HCT116 (cell line): ENCODE data around the gene TUBA4A. TPM values are rescaled to one million over a fixed set of nuclear protein-coding genes. Genes with fewer than 3 reads are reported as not detected.

Experiments
- ATAC-seq: fragments of 200-7000 bp; cut with Tn5 transposase; 2 replicates; pipeline ENCODE4 v1.9.1; 2020; ENCODE audit warnings: mild to moderate bottlenecking, moderate library complexity
- BruUV-seq: library from RNA; stranded (reverse); fragments of 400-500 nt; replicated peaks from 2 replicates; lab custom pipeline; 2021; lab: Mats Ljungman, UMichigan
- CTCF ChIA-PET: fragments of 300-600 bp; sonication (Branson Sonifier 250); formaldehyde crosslinking; loops from one replicate; lab custom pipeline; 2021; ENCODE audit warnings: antibody characterized with exemption; lab: Charles Lee
- POLR2A ChIA-PET: fragments of 300-600, 350-600 bp; sonication (Branson Sonifier 250); formaldehyde crosslinking; loops from one replicate; lab custom pipeline; 2021; ENCODE audit warnings: antibody characterized with exemption; lab: Charles Lee
- RAD21 ChIA-PET, 2 experiments: fragments of 300-600 bp; sonication (Branson Sonifier 250); formaldehyde crosslinking; loops; one replicate each; lab custom pipeline; 2023; ENCODE audit warnings: low total read pairs in 2 of 2; ENCODE audit not compliant: uncharacterized antibody in 2 of 2, unreplicated experiment in 2 of 2, low non-redundant PET in 1 of 2; lab: Charles Lee
- DNase-seq: peaks from one replicate; pipeline ENCODE4 v3.0.0-alpha.2; 2010; ENCODE audit warnings: low read depth, low spot score
- H2AFZ ChIP-seq: fragments of 200-600 bp; shearing (Covaris generic), sonication (generic); 2 replicates; pipeline ENCODE4 v1.6.1; 2017; ENCODE audit warnings: low read depth, mixed run types, mixed read lengths, antibody characterized with exemption, low read length; ENCODE audit not compliant: poor library complexity, severe bottlenecking
- H3K27ac ChIP-seq: 2 replicates; pipeline ENCODE4 v1.5.1; 2012; ENCODE audit warnings: low read depth, low read length
- H3K27me3 ChIP-seq: fragments of 200-600 bp; sonication (generic); 2 replicates; pipeline ENCODE4 v1.6.1; 2016; ENCODE audit warnings: mixed run types, low read length, mixed read lengths; ENCODE audit not compliant: insufficient read depth
- H3K36me3 ChIP-seq, 2 experiments: fragments of 200-500 bp in 1 of 2; fragments of 200-600 bp in 1 of 2; sonication (Bioruptor generic) in 1 of 2; sonication (generic) in 1 of 2; 2 replicates each; pipeline versions ENCODE4 v1.5.1 to v1.6.1; 2014 to 2016; ENCODE audit warnings: low read length in 2 of 2, inconsistent platforms in 1 of 2, mixed read lengths in 1 of 2, mixed run types in 1 of 2; ENCODE audit not compliant: insufficient read depth in 2 of 2, control insufficient read depth in 1 of 2
- H3K4me1 ChIP-seq, 2 experiments: fragments of 200-600 bp in 1 of 2; sonication (generic) in 1 of 2; 2 replicates each; pipeline versions ENCODE4 v1.5.1 to v1.6.1; 2012 to 2017; ENCODE audit warnings: low read length in 2 of 2, inconsistent platforms in 1 of 2, mild to moderate bottlenecking in 1 of 2, mixed read lengths in 1 of 2, mixed run types in 1 of 2, moderate library complexity in 1 of 2; ENCODE audit not compliant: insufficient read depth in 2 of 2, control insufficient read depth in 1 of 2
- H3K4me2 ChIP-seq: fragments of 200-600 bp; sonication (generic); 2 replicates; pipeline ENCODE4 v1.6.1; 2017; ENCODE audit warnings: mixed run types, low read length, mixed read lengths
- H3K4me3 ChIP-seq, 2 experiments: fragments of 200-600 bp in 1 of 2; sonication (generic) in 1 of 2; replicated peaks in 1 of 2; 2 replicates each; pipeline ENCODE4 v1.5.1; 2011 to 2016; ENCODE audit warnings: low read length in 2 of 2, control low read depth in 1 of 2, low read depth in 1 of 2, mild to moderate bottlenecking in 1 of 2, mixed read lengths in 1 of 2, mixed run types in 1 of 2
- H3K79me2 ChIP-seq: fragments of 200-600 bp; sonication (generic); 2 replicates; pipeline ENCODE4 v1.6.1; 2017; ENCODE audit warnings: mild to moderate bottlenecking, mixed run types, low read length, moderate library complexity, mixed read lengths; ENCODE audit not compliant: insufficient read depth
- H3K9ac ChIP-seq: fragments of 200-600 bp; sonication (generic); 2 replicates; pipeline ENCODE4 v1.6.1; 2016; ENCODE audit warnings: low read length, mixed read lengths
- H3K9me2 ChIP-seq: fragments of 200-600 bp; sonication (generic), shearing (Covaris generic); 2 replicates; pipeline ENCODE4 v1.6.1; 2017; ENCODE audit warnings: mixed run types, mild to moderate bottlenecking, moderate library complexity; ENCODE audit not compliant: insufficient read depth
- H3K9me3 ChIP-seq, 2 experiments: fragments of 200-500 bp in 1 of 2; fragments of 200-600 bp in 1 of 2; sonication (Bioruptor generic) in 1 of 2; sonication (generic) in 1 of 2; 2 replicates each; pipeline ENCODE4 v1.6.1; 2014 to 2017; ENCODE audit warnings: low read length in 2 of 2, mixed read lengths in 2 of 2, inconsistent platforms in 1 of 2, low read depth in 1 of 2, mild to moderate bottlenecking in 1 of 2, mixed run types in 1 of 2, moderate library complexity in 1 of 2; ENCODE audit not compliant: control insufficient read depth in 1 of 2, insufficient read depth in 1 of 2
- H4K20me1 ChIP-seq: fragments of 200-600 bp; sonication (generic), shearing (Covaris generic); 2 replicates; pipeline ENCODE4 v1.6.1; 2017; ENCODE audit warnings: mixed run types, mild to moderate bottlenecking, moderate library complexity; ENCODE audit not compliant: insufficient read depth
- ATF3 ChIP-seq: IDR thresholded peaks from 2 replicates; pipeline ENCODE4 v1.6.1; 2012
- CBX3 ChIP-seq: IDR thresholded peaks from 2 replicates; pipeline ENCODE4 v1.6.1; 2012; ENCODE audit warnings: low read depth
- ELF1 ChIP-seq: IDR thresholded peaks from 2 replicates; pipeline ENCODE4 v1.6.1; 2012; ENCODE audit warnings: low read depth, borderline replicate concordance
- MAX ChIP-seq: IDR thresholded peaks from 2 replicates; pipeline ENCODE4 v1.6.1; 2012
- RAD21 ChIP-seq: IDR thresholded peaks from 2 replicates; pipeline ENCODE4 v1.6.1; 2012; ENCODE audit warnings: low read depth, mild to moderate bottlenecking
- SIN3A ChIP-seq: IDR thresholded peaks from 2 replicates; pipeline ENCODE4 v1.6.1; 2012; ENCODE audit warnings: low read depth
- TCF7L2 ChIP-seq: IDR thresholded peaks from 2 replicates; pipeline ENCODE4 v1.7.0; 2011; ENCODE audit warnings: borderline replicate concordance, inconsistent platforms; ENCODE audit not compliant: insufficient read depth, insufficient read length; ENCODE audit errors: extremely low read depth
- intact Hi-C: fragments of 100-400 bp; cut with micrococcal nuclease; formaldehyde crosslinking; loops from 2 replicates; pipeline ENCODE4 v1.10.0; 2022
- total RNA-seq: library from RNA; stranded (reverse); gene quantifications from one replicate; pipeline ENCODE4 v1.2.1, GENCODE V29; 2021; ENCODE audit not compliant: unreplicated experiment

Gene TUBA4A
- total RNA-seq, 1 experiment from 2014 or later, result 32.7 TPM

GRCh38 chr2:219207884-219208740 is 45.6 kb downstream of the TUBA4A start:
- Histone ChIP-seq H3K27ac (peak overlapping the region; percentile 63), H3K36me3 (peaks cover 10 to 16% of the 10 kb centered on the region in 2 experiments; a peak in 3 of 4 replicates), H3K4me3 (peak overlapping the region in 1 of 2 experiments; percentile 67; a peak in 1 of 4 replicates), H3K79me2 (no peaks in the 10 kb centered on the region), H3K9me2 (no peaks in the 10 kb centered on the region), H2AFZ (no peak overlapping the region), H4K20me1 (no peaks in the 10 kb centered on the region), H3K4me1 (peaks cover 11 to 17% of the 10 kb centered on the region in 2 experiments), H3K9ac (peak overlapping the region; percentile 77; the same call in 1 of the 2 replicates), H3K4me2 (peak overlapping the region; percentile 94), H3K9me3 (peaks cover 0 to 9% of the 10 kb centered on the region in 2 experiments; a peak in 2 of 4 replicates), H3K27me3 (no peaks in the 10 kb centered on the region)
- TF ChIP-seq MAX (no peak), ATF3 (no peak), ELF1 (no peak), SIN3A (no peak), CBX3 (no peak), RAD21 (no peak), TCF7L2 (no peak)
- POLR2A ChIA-PET, result interaction anchor here (2.2 kb wide), 1 partner anchor 9 kb away, joined by 18 read pairs; no protein-coding TSS in a partner anchor
- BruUV-seq, result no TSS peak
- no peak for ATAC-seq
- CTCF ChIA-PET, result no interaction called here
- RAD21 ChIA-PET, result no interaction called here
- intact Hi-C loops, result loop anchor here (2.0 kb wide), 1 partner anchor 31 kb away; the partner anchor contains the start of gene CNPPD1
- no peak for DNase-seq
